Kidney (tissue), 14 donors: Measurements from ENCODE around the gene PRKCE. TPM values are rescaled to one million over a fixed set of nuclear protein-coding genes. Genes with fewer than 3 reads are reported as not detected.

Source experiments
- DNase-seq, 5 donors: peaks; one replicate each; pipeline ENCODE4 v3.0.0-alpha.2; 2013 to 2020
- FAIRE-seq: peaks from 2 replicates; lab custom pipeline; 2012; peaks lifted over from hg19 to GRCh38; lab: Jason Lieb, UNC
- H3K27ac ChIP-seq, 2 donors: one replicate each; pipeline ENCODE4 v1.7.0; 2013; ENCODE audit warnings: low read depth in 2 of 2, low read length in 2 of 2, inconsistent platforms in 1 of 2
- H3K27me3 ChIP-seq: one replicate; pipeline ENCODE4 v1.7.1; 2013; ENCODE audit warnings: low read length, inconsistent platforms; ENCODE audit not compliant: control insufficient read depth, insufficient read depth
- H3K36me3 ChIP-seq, 3 donors: one replicate each; pipeline versions ENCODE4 v1.7.0 to v1.7.1; 2013; ENCODE audit warnings: low read length in 3 of 3, control low read depth in 1 of 3, inconsistent platforms in 1 of 3; ENCODE audit not compliant: insufficient read depth in 3 of 3, control insufficient read depth in 2 of 3
- H3K4me1 ChIP-seq, 3 donors: one replicate each; pipeline versions ENCODE4 v1.7.0 to v1.7.1; 2013; ENCODE audit warnings: low read length in 3 of 3, inconsistent platforms in 1 of 3, low read depth in 1 of 3; ENCODE audit not compliant: control insufficient read depth in 2 of 3, insufficient read depth in 2 of 3
- H3K4me3 ChIP-seq, 3 donors: one replicate each; pipeline versions ENCODE4 v1.7.0 to v1.8.1; 2013; ENCODE audit warnings: low read length in 3 of 3, control low read depth in 1 of 3, inconsistent platforms in 1 of 3
- H3K9ac ChIP-seq, 3 donors: one replicate each; pipeline versions ENCODE4 v1.7.0 to v1.7.1; 2013; ENCODE audit warnings: low read length in 3 of 3, control low read depth in 1 of 3, inconsistent platforms in 1 of 3
- H3K9me3 ChIP-seq, 3 donors: one replicate each; pipeline versions ENCODE4 v1.7.0 to v1.7.1; 2013; ENCODE audit warnings: low read length in 3 of 3, control low read depth in 1 of 3, inconsistent platforms in 1 of 3; ENCODE audit not compliant: control insufficient read depth in 2 of 3, insufficient read depth in 1 of 3
- intact Hi-C: fragments of 100-400 bp; cut with DNase I; formaldehyde crosslinking; loops from one replicate; pipeline ENCODE4 v1.11.1; 2022
- polyA plus RNA-seq: library from polyadenylated mRNA; stranded (reverse); fragments of 350-450 nt; fragmentation: Illumina TruSeq; extraction: RNeasy Lipid Tissue Mini Kit (QIAGEN cat#74804); gene quantifications from one replicate; pipeline ENCODE4 v1.2.3, GENCODE V29; 2014; ENCODE audit warnings: low read depth, low replicate concordance; ENCODE audit not compliant: insufficient read depth
- total RNA-seq: library from RNA; stranded (reverse); fragmentation: NEBNext Ultra II Directional; extraction: Animal tissue kit (Norgen Biotek cat#: 25700); gene quantifications from one replicate; pipeline ENCODE4 v1.2.1, GENCODE V29; 2021
- TF ChIP-seq, protein P1 (sequence below): IDR thresholded peaks from 3 replicates; pipeline ENCODE4 v1.5.1; 2012; ENCODE audit warnings: mild to moderate bottlenecking, moderate library complexity, borderline replicate concordance; ENCODE audit not compliant: insufficient read depth; ENCODE audit errors: extremely low read depth
- donor health status: control.
- donor health status: control.
- donor health status: control.
- donor health status: control.
- donor health status: control.
- donor health status: DM: yes; HTN: yes; CAD: no.
- donor health status: Normal renal cell carcinoma (clear cell type).

The PRKCE gene
- total and polyA plus RNA-seq, 2 donors from 2014 or later: 11.1 to 27.3 TPM

DNA sequence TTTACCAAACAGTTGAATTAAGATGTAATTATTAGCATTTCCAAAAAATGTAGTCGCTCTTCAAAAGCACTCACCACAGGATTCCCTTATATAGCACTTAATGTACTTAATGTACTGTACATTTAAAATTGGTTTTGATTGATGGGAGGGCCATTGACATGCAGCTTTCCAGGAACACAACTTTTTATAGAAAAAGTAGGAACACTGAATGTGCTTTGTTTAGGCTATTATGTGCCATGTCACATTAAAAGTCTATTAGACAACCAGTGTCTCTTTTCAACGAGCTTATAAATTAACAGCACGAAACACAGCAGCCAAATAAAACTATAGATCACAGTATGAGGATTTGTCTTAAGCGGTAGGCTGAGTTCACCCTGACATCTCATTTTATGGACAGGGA lies 301.1 kb downstream of the PRKCE start:
- no peak overlapping the region for H3K9ac ChIP-seq
- no peak overlapping the region for H3K4me3 ChIP-seq
- H3K4me1 ChIP-seq: peaks cover 0 to 3% (median 0%) of the 10 kb centered on the region in 3 donors
- TF ChIP-seq, protein P1, sequence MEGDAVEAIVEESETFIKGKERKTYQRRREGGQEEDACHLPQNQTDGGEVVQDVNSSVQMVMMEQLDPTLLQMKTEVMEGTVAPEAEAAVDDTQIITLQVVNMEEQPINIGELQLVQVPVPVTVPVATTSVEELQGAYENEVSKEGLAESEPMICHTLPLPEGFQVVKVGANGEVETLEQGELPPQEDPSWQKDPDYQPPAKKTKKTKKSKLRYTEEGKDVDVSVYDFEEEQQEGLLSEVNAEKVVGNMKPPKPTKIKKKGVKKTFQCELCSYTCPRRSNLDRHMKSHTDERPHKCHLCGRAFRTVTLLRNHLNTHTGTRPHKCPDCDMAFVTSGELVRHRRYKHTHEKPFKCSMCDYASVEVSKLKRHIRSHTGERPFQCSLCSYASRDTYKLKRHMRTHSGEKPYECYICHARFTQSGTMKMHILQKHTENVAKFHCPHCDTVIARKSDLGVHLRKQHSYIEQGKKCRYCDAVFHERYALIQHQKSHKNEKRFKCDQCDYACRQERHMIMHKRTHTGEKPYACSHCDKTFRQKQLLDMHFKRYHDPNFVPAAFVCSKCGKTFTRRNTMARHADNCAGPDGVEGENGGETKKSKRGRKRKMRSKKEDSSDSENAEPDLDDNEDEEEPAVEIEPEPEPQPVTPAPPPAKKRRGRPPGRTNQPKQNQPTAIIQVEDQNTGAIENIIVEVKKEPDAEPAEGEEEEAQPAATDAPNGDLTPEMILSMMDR: no peak
- no peaks in the 10 kb centered on the region for H3K27me3 ChIP-seq
- H3K36me3 ChIP-seq: no peaks in the 10 kb centered on the region
- intact Hi-C loops: no loop called here
- H3K9me3 ChIP-seq: no peaks in the 10 kb centered on the region
- no peak overlapping the region for H3K27ac ChIP-seq
- no peak for DNase-seq
- FAIRE-seq: no peak

DNA sequence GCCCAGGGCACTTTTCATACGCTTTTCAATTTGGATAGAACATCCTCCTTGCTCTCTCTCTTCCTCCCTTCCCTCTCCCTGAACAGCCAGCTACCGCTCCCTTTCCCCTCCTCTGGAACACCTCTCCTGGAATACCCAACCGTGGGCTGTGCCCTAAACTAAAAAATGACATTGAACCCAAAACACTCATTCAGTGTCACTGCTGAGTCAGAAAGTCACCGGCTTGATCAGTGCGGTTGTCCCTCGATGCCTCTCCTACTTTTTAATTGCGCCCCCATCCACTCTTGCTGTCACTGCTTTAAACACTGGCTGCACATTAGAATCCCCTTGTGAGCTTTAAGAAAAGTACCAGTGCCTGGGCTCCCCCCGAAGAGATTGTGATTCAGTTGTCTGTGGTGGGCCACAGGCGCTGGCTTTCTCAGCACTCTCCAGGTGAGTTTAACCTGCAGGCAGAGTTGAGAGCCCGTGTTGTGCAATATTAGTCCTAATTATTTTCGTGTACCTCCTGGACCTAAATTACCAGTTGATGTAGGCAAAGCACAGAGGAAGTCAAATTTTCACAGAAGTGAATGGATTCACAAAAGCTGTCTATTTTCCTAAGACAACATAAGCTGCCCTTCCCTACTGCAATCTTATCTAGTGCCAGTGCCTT lies 302.0 kb downstream of the PRKCE start:
- peaks cover 0 to 3% (median 0%) of the 10 kb centered on the region in 3 donors for H3K4me1 ChIP-seq
- intact Hi-C loops: no loop called here
- no peak overlapping the region for H3K4me3 ChIP-seq
- DNase-seq (no peak), FAIRE-seq (no peak)
- H3K9me3 ChIP-seq: no peaks in the 10 kb centered on the region
- no peak overlapping the region for H3K27ac ChIP-seq
- H3K36me3 ChIP-seq: no peaks in the 10 kb centered on the region
- H3K27me3 ChIP-seq: no peaks in the 10 kb centered on the region
- no peak overlapping the region for H3K9ac ChIP-seq
- TF ChIP-seq, protein P1: no peak

DNA sequence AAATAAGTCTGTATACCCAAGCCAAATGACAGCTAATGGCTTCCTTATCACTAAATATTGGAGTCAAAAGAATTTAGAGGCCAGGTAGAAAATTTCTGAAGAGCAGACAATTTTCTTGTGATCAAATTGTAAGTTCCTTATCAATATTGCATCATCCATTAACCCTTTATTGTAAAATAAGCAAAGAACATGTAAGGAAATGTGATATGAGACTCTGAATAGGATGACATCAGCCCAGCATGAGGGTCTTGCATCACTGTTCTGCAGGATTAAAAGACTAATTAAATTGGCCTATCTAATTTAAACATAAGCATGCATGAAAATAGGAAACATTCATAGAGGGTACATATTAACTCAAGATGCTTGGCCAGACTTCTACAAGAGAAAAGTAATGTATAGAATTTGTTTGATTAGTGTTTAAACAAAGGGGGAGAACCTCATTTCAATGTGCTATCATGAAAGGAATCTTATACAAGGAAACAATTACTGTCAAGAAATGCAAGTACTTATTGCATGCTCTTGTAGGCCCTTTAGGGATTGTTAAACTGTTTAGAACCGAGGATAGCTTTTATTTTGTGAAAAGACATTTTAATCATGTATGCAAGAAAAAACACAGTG lies 302.9 kb downstream of the PRKCE start:
- Histone ChIP-seq H3K27ac (no peak overlapping the region), H3K4me3 (no peak overlapping the region), H3K36me3 (no peaks in the 10 kb centered on the region), H3K9ac (no peak overlapping the region), H3K4me1 (peaks cover 0 to 9% (median 6%) of the 10 kb centered on the region in 3 donors), H3K9me3 (no peaks in the 10 kb centered on the region), H3K27me3 (no peaks in the 10 kb centered on the region)
- TF ChIP-seq, protein P1: no peak
- intact Hi-C loops: no loop called here
- FAIRE-seq: no peak
- DNase-seq: no peak
